ES-I3 (cell line): ENCODE results near the gene HOXA7.

Source experiments
- H3K36me3 ChIP-seq: 2 replicates; pipeline ENCODE4 v1.6.1; 2013; ENCODE audit warnings: mild to moderate bottlenecking, low read length, control low read depth, moderate library complexity; ENCODE audit not compliant: insufficient read depth
- H3K4me1 ChIP-seq: 2 replicates; pipeline ENCODE4 v1.6.1; 2013; ENCODE audit warnings: mild to moderate bottlenecking, control low read depth, low read length; ENCODE audit not compliant: insufficient read depth
- H3K9ac ChIP-seq: 2 replicates; pipeline ENCODE4 v1.6.1; 2013; ENCODE audit warnings: low read depth, mild to moderate bottlenecking, low read length, moderate library complexity
- H3K9me3 ChIP-seq: 2 replicates; pipeline ENCODE4 v1.6.1; 2013; ENCODE audit warnings: mild to moderate bottlenecking, low read length, moderate library complexity; ENCODE audit not compliant: control insufficient read depth, insufficient read depth

Gene HOXA7

GRCh38 chr7:27109466-27110185 lies 46.8 kb downstream of the HOXA7 start:
- Histone ChIP-seq H3K4me1 (peaks cover 8% of the 10 kb centered on the region; the same call in 1 of the 2 replicates), H3K36me3 (no peaks in the 10 kb centered on the region), H3K9ac (no peak overlapping the region), H3K9me3 (no peaks in the 10 kb centered on the region)

- Histone ChIP-seq H3K4me1 (peaks cover 8% of the 10 kb centered on the region; the same call in 1 of the 2 replicates), H3K9ac (no peak overlapping the region; the same call in 1 of the 2 replicates), H3K36me3 (no peaks in the 10 kb centered on the region), H3K9me3 (no peaks in the 10 kb centered on the region)
These were observed 47.9 kb downstream of the HOXA7 start for GRCh38 chr7:27108390-27109127.

GRCh38 chr7:27107391-27108381 lies 48.8 kb downstream of the HOXA7 start:
- H3K4me1 ChIP-seq, result peaks cover 8% of the 10 kb centered on the region

DNA sequence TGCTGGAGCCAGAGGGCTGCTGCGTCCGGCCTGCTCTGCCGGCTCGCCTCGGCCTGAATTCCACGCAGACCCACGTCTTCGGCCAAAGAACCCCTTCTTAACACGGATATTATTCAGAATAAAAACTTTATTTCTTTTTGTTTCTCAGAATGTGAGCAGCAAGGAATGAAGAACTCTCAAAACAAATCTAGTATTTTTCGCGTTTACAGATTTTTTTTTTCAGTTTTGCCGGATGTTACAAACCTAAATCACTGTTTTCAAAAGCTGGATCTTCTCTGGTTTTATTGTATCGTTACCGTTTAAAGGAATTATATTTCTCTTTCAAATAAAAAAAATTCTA lies 49.6 kb downstream of the HOXA7 start:
- Histone ChIP-seq H3K36me3 (no peaks in the 10 kb centered on the region), H3K9me3 (no peaks in the 10 kb centered on the region)

More at GRCh38 chr7:27107391-27108381, 48.8 kb downstream of the HOXA7 start:
- Histone ChIP-seq H3K9ac (peak overlapping the region; percentile 18; the same call in 1 of the 2 replicates), H3K9me3 (no peaks in the 10 kb centered on the region), H3K36me3 (no peaks in the 10 kb centered on the region)

GRCh38 chr7:27106181-27106900 lies 50.1 kb downstream of the HOXA7 start:
- Histone ChIP-seq H3K9me3 (no peaks in the 10 kb centered on the region), H3K36me3 (no peaks in the 10 kb centered on the region), H3K9ac (peak overlapping the region; percentile 38; the same call in 1 of the 2 replicates), H3K4me1 (peaks cover 8% of the 10 kb centered on the region)

More for the DNA sequence above, 49.6 kb downstream of the HOXA7 start:
- peaks cover 8% of the 10 kb centered on the region for H3K4me1 ChIP-seq
- peak overlapping the region; percentile 38; the same call in 1 of the 2 replicates for H3K9ac ChIP-seq

GRCh38 chr7:27105301-27106031 lies 51.0 kb downstream of the HOXA7 start:
- Histone ChIP-seq H3K4me1 (peaks cover 15% of the 10 kb centered on the region), H3K9ac (no peak overlapping the region), H3K9me3 (no peaks in the 10 kb centered on the region), H3K36me3 (no peaks in the 10 kb centered on the region)

- H3K9ac ChIP-seq, result no peak overlapping the region
- H3K36me3 ChIP-seq, result no peaks in the 10 kb centered on the region
- H3K9me3 ChIP-seq, result no peaks in the 10 kb centered on the region
- H3K4me1 ChIP-seq, result peaks cover 17% of the 10 kb centered on the region
These were observed 52.0 kb downstream of the HOXA7 start for GRCh38 chr7:27104341-27105058.
